HCT116 (cell line): ENCODE measurements around the gene ZNF292. TPM values are rescaled to one million over a fixed set of nuclear protein-coding genes. Genes with fewer than 3 reads are reported as not detected.

ENCODE experiments used
- ATAC-seq: fragments of 200-7000 bp; cut with Tn5 transposase; 2 replicates; pipeline ENCODE4 v1.9.1; 2020; ENCODE audit warnings: mild to moderate bottlenecking, moderate library complexity
- BruUV-seq: library from RNA; stranded (reverse); fragments of 400-500 nt; replicated peaks from 2 replicates; lab custom pipeline; 2021; lab: Mats Ljungman, UMichigan
- CTCF ChIA-PET: fragments of 300-600 bp; sonication (Branson Sonifier 250); formaldehyde crosslinking; loops from one replicate; lab custom pipeline; 2021; ENCODE audit warnings: antibody characterized with exemption; lab: Charles Lee
- POLR2A ChIA-PET: fragments of 300-600, 350-600 bp; sonication (Branson Sonifier 250); formaldehyde crosslinking; loops from one replicate; lab custom pipeline; 2021; ENCODE audit warnings: antibody characterized with exemption; lab: Charles Lee
- RAD21 ChIA-PET, 2 experiments: fragments of 300-600 bp; sonication (Branson Sonifier 250); formaldehyde crosslinking; loops; one replicate each; lab custom pipeline; 2023; ENCODE audit warnings: low total read pairs in 2 of 2; ENCODE audit not compliant: uncharacterized antibody in 2 of 2, unreplicated experiment in 2 of 2, low non-redundant PET in 1 of 2; lab: Charles Lee
- DNase-seq: peaks from one replicate; pipeline ENCODE4 v3.0.0-alpha.2; 2010; ENCODE audit warnings: low read depth, low spot score
- H2AFZ ChIP-seq: fragments of 200-600 bp; shearing (Covaris generic), sonication (generic); 2 replicates; pipeline ENCODE4 v1.6.1; 2017; ENCODE audit warnings: low read depth, mixed run types, mixed read lengths, antibody characterized with exemption, low read length; ENCODE audit not compliant: poor library complexity, severe bottlenecking
- H3K27ac ChIP-seq: 2 replicates; pipeline ENCODE4 v1.5.1; 2012; ENCODE audit warnings: low read depth, low read length
- H3K27me3 ChIP-seq: fragments of 200-600 bp; sonication (generic); 2 replicates; pipeline ENCODE4 v1.6.1; 2016; ENCODE audit warnings: mixed run types, low read length, mixed read lengths; ENCODE audit not compliant: insufficient read depth
- H3K36me3 ChIP-seq, 2 experiments: fragments of 200-500 bp in 1 of 2; fragments of 200-600 bp in 1 of 2; sonication (Bioruptor generic) in 1 of 2; sonication (generic) in 1 of 2; 2 replicates each; pipeline versions ENCODE4 v1.5.1 to v1.6.1; 2014 to 2016; ENCODE audit warnings: low read length in 2 of 2, inconsistent platforms in 1 of 2, mixed read lengths in 1 of 2, mixed run types in 1 of 2; ENCODE audit not compliant: insufficient read depth in 2 of 2, control insufficient read depth in 1 of 2
- H3K4me1 ChIP-seq, 2 experiments: fragments of 200-600 bp in 1 of 2; sonication (generic) in 1 of 2; 2 replicates each; pipeline versions ENCODE4 v1.5.1 to v1.6.1; 2012 to 2017; ENCODE audit warnings: low read length in 2 of 2, inconsistent platforms in 1 of 2, mild to moderate bottlenecking in 1 of 2, mixed read lengths in 1 of 2, mixed run types in 1 of 2, moderate library complexity in 1 of 2; ENCODE audit not compliant: insufficient read depth in 2 of 2, control insufficient read depth in 1 of 2
- H3K4me2 ChIP-seq: fragments of 200-600 bp; sonication (generic); 2 replicates; pipeline ENCODE4 v1.6.1; 2017; ENCODE audit warnings: mixed run types, low read length, mixed read lengths
- H3K4me3 ChIP-seq, 2 experiments: fragments of 200-600 bp in 1 of 2; sonication (generic) in 1 of 2; replicated peaks in 1 of 2; 2 replicates each; pipeline ENCODE4 v1.5.1; 2011 to 2016; ENCODE audit warnings: low read length in 2 of 2, control low read depth in 1 of 2, low read depth in 1 of 2, mild to moderate bottlenecking in 1 of 2, mixed read lengths in 1 of 2, mixed run types in 1 of 2
- H3K79me2 ChIP-seq: fragments of 200-600 bp; sonication (generic); 2 replicates; pipeline ENCODE4 v1.6.1; 2017; ENCODE audit warnings: mild to moderate bottlenecking, mixed run types, low read length, moderate library complexity, mixed read lengths; ENCODE audit not compliant: insufficient read depth
- H3K9ac ChIP-seq: fragments of 200-600 bp; sonication (generic); 2 replicates; pipeline ENCODE4 v1.6.1; 2016; ENCODE audit warnings: low read length, mixed read lengths
- H3K9me2 ChIP-seq: fragments of 200-600 bp; sonication (generic), shearing (Covaris generic); 2 replicates; pipeline ENCODE4 v1.6.1; 2017; ENCODE audit warnings: mixed run types, mild to moderate bottlenecking, moderate library complexity; ENCODE audit not compliant: insufficient read depth
- H3K9me3 ChIP-seq, 2 experiments: fragments of 200-500 bp in 1 of 2; fragments of 200-600 bp in 1 of 2; sonication (Bioruptor generic) in 1 of 2; sonication (generic) in 1 of 2; 2 replicates each; pipeline ENCODE4 v1.6.1; 2014 to 2017; ENCODE audit warnings: low read length in 2 of 2, mixed read lengths in 2 of 2, inconsistent platforms in 1 of 2, low read depth in 1 of 2, mild to moderate bottlenecking in 1 of 2, mixed run types in 1 of 2, moderate library complexity in 1 of 2; ENCODE audit not compliant: control insufficient read depth in 1 of 2, insufficient read depth in 1 of 2
- H4K20me1 ChIP-seq: fragments of 200-600 bp; sonication (generic), shearing (Covaris generic); 2 replicates; pipeline ENCODE4 v1.6.1; 2017; ENCODE audit warnings: mixed run types, mild to moderate bottlenecking, moderate library complexity; ENCODE audit not compliant: insufficient read depth
- CBX3 ChIP-seq: IDR thresholded peaks from 2 replicates; pipeline ENCODE4 v1.6.1; 2012; ENCODE audit warnings: low read depth
- CEBPB ChIP-seq: IDR thresholded peaks from 2 replicates; pipeline ENCODE4 v1.6.1; 2012; ENCODE audit warnings: low read depth
- CTCF ChIP-seq, 3 experiments: fragments of 200-600 bp in 1 of 3; sonication (generic) in 1 of 3; IDR thresholded peaks in 2 of 3; conservative IDR thresholded peaks in 1 of 3; 2 replicates each; pipeline ENCODE4 v1.5.1; 2012 to 2017; ENCODE audit warnings: low read depth in 2 of 3, low read length in 2 of 3, antibody characterized with exemption in 1 of 3, borderline replicate concordance in 1 of 3, control low read depth in 1 of 3, mild to moderate bottlenecking in 1 of 3, mixed read lengths in 1 of 3, mixed run types in 1 of 3, moderate library complexity in 1 of 3; ENCODE audit not compliant: insufficient read depth in 1 of 3
- EGR1 ChIP-seq: IDR thresholded peaks from 2 replicates; pipeline ENCODE4 v1.6.1; 2012; ENCODE audit warnings: low read depth
- ELF1 ChIP-seq: IDR thresholded peaks from 2 replicates; pipeline ENCODE4 v1.6.1; 2012; ENCODE audit warnings: low read depth, borderline replicate concordance
- EZH2 ChIP-seq: fragments of 200-600 bp; sonication (generic); IDR thresholded peaks from 2 replicates; pipeline ENCODE4 v1.6.1; 2017; ENCODE audit warnings: antibody characterized with exemption, mixed run types
- FOSL1 ChIP-seq: IDR thresholded peaks from 2 replicates; pipeline ENCODE4 v1.6.1; 2012; ENCODE audit warnings: low read depth
- JUND ChIP-seq: IDR thresholded peaks from 2 replicates; pipeline ENCODE4 v1.6.1; 2012
- SP1 ChIP-seq: IDR thresholded peaks from 2 replicates; pipeline ENCODE4 v1.6.1; 2012; ENCODE audit warnings: low read depth
- SRF ChIP-seq: IDR thresholded peaks from 2 replicates; pipeline ENCODE4 v1.6.1; 2012; ENCODE audit warnings: low read depth
- TCF7L2 ChIP-seq: IDR thresholded peaks from 2 replicates; pipeline ENCODE4 v1.7.0; 2011; ENCODE audit warnings: borderline replicate concordance, inconsistent platforms; ENCODE audit not compliant: insufficient read depth, insufficient read length; ENCODE audit errors: extremely low read depth
- YY1 ChIP-seq: IDR thresholded peaks from 2 replicates; pipeline ENCODE4 v1.6.1; 2011; ENCODE audit warnings: low read length, low read depth, moderate library complexity, mild to moderate bottlenecking; ENCODE audit not compliant: insufficient replicate concordance; ENCODE audit errors: extremely low read depth
- ZNF274 ChIP-seq: fragments of 200-500 bp; sonication (Bioruptor generic); IDR thresholded peaks from 2 replicates; pipeline ENCODE4 v1.6.1; 2014; ENCODE audit warnings: mild to moderate bottlenecking, low read depth, low read length, inconsistent platforms
- intact Hi-C: fragments of 100-400 bp; cut with micrococcal nuclease; formaldehyde crosslinking; loops from 2 replicates; pipeline ENCODE4 v1.10.0; 2022
- total RNA-seq: library from RNA; stranded (reverse); gene quantifications from one replicate; pipeline ENCODE4 v1.2.1, GENCODE V29; 2021; ENCODE audit not compliant: unreplicated experiment
- TF ChIP-seq, protein P1 (sequence below): IDR thresholded peaks from 2 replicates; pipeline ENCODE4 v1.6.1; 2012

Gene ZNF292
- total RNA-seq, 1 experiment from 2014 or later = 35.3 TPM

- no peaks in the 10 kb centered on the region for H3K27me3 ChIP-seq
- H3K9ac ChIP-seq = no peak overlapping the region
- H3K9me3 ChIP-seq = no peaks in the 10 kb centered on the region
- no peaks in the 10 kb centered on the region for H3K36me3 ChIP-seq
- no peak overlapping the region for H3K4me2 ChIP-seq
- no peaks in the 10 kb centered on the region for H3K4me1 ChIP-seq
- ATAC-seq (no peak), DNase-seq (no peak)
- POLR2A ChIA-PET = no interaction called here
- no peaks in the 10 kb centered on the region for H3K9me2 ChIP-seq
- H2AFZ ChIP-seq = no peak overlapping the region
- no peak for TF ChIP-seq FOSL1
- TF ChIP-seq ZNF274 = no peak
- H3K27ac ChIP-seq = no peak overlapping the region
- intact Hi-C loops = no loop called here
- RAD21 ChIA-PET = no interaction called here
- H3K4me3 ChIP-seq = no peak overlapping the region
- no TSS peak for BruUV-seq
- CTCF ChIA-PET = no interaction called here
- no peaks in the 10 kb centered on the region for H4K20me1 ChIP-seq
- no peaks in the 10 kb centered on the region for H3K79me2 ChIP-seq
Measured at GRCh38 chr6:87110636-87111035, 44.7 kb upstream of the ZNF292 start.

DNA sequence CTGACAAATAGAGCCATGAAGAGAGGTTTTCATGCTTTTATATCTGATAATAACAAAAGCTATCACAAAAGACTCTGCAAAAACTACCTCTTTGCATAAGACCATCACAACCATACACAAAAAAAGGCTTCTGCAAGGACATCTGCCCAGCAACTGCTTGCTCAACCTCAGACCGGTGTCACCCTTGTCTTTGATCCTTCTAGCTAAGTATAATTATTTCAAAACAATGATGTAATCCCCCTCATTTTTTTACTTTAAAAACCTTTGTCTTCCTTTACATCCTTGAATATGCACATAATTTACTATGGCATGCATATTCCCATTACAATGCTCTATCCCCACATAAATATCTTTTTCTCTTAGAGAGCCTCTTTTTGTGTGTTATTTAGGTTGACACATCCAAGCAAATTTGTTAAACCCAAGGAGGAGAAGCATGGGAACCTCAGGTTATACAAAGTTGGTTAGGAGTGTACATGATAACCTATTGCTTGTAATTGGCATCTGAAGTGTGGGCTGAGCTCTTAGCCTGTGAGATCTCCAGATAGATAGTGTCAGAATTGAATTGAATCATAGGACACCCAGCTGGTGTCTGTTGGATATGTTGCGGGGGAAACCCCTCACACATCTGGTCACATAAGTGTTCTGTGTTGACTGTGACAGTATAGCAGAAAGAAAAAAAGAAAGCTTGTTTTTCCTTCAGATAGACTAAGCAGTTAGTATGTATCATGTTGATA, 39.8 kb upstream of the ZNF292 start:
- POLR2A ChIA-PET = no interaction called here
- no peak overlapping the region for H3K9ac ChIP-seq
- no peaks in the 10 kb centered on the region for H4K20me1 ChIP-seq
- H3K9me3 ChIP-seq = no peaks in the 10 kb centered on the region
- ATAC-seq (no peak), DNase-seq (no peak)
- TF ChIP-seq TCF7L2 (no peak), SRF (no peak), JUND (no peak), ELF1 (no peak), SP1 (no peak), ZNF274 (no peak), EZH2 (no peak), CBX3 (no peak), CTCF (IDR thresholded peaks at IDR 0.05 in 2 of 3, conservative IDR thresholded peaks at IDR 0.05 in 1 of 3; ENCODE audit: borderline replicate concordance in 1 of 3, insufficient read depth in 1 of 3, low read depth in 2 of 3, low read length in 2 of 3) (no peak), FOSL1 (no peak), CEBPB (no peak), YY1 (no peak), EGR1 (no peak)
- TF ChIP-seq, protein P1, sequence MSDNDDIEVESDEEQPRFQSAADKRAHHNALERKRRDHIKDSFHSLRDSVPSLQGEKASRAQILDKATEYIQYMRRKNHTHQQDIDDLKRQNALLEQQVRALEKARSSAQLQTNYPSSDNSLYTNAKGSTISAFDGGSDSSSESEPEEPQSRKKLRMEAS = no peak
- intact Hi-C loops = no loop called here
- no peaks in the 10 kb centered on the region for H3K27me3 ChIP-seq
- no peak overlapping the region for H2AFZ ChIP-seq
- CTCF ChIA-PET = interaction anchor here (0.7 kb wide), 1 partner anchor 37 kb away, joined by 3 read pairs; no protein-coding TSS in a partner anchor
- H3K4me2 ChIP-seq = no peak overlapping the region
- H3K27ac ChIP-seq = no peak overlapping the region
- no peak overlapping the region for H3K4me3 ChIP-seq
- no peaks in the 10 kb centered on the region for H3K36me3 ChIP-seq
- H3K9me2 ChIP-seq = no peaks in the 10 kb centered on the region
- no TSS peak for BruUV-seq
- RAD21 ChIA-PET = no interaction called here
- peaks cover 0 to 5% of the 10 kb centered on the region in 2 experiments; a peak in 1 of 4 replicates for H3K4me1 ChIP-seq
- H3K79me2 ChIP-seq = no peaks in the 10 kb centered on the region
